Measurements from ENCODE around the gene BMP7.

- TF ChIP-seq CTCF (IDR thresholded peaks at IDR 0.05) (no peak), POLR2A (IDR thresholded peaks at IDR 0.05) (no peak)
Observed at GRCh38 chr20:57159193-57159851, 107.1 kb downstream of the BMP7 start.

Measured in uterus (tissue), 2 donors.